Measurements from ENCODE around the gene FSTL1. TPM values are rescaled to one million over a fixed set of nuclear protein-coding genes. Genes with fewer than 3 reads are reported as not detected.

Gene FSTL1
- total RNA-seq, 2 experiments from 2014 or later = 0.03 TPM; not detected in 1

DNA sequence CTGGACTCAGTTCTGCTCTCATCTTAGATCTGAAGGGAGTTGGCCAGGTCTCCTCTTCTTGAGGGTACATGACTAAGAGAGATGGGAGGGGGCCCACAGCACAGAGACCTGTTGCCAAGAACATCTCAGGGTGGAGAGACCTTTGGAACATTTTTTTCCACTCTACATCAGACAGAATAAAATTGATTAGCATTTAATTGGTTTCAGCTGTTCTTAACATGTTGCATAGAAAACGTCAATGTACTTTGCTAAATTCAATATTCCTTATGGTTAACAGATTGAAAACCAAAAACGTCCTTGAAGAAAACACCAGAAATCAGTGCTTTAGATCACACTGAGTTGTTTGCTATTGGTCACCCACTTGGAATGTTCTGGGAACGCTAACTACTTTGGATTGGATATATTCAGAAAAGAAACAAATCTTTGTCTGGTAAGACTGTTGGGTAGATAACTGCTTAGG lies 36.4 kb upstream of the FSTL1 start:
- H3K4me3 ChIP-seq (ENCODE audit: low read length) = no peak overlapping the region
- no peaks in the 10 kb centered on the region for H3K9me3 ChIP-seq (ENCODE audit: control insufficient read depth in 1 of 2, insufficient read depth in 1 of 2, low read length in 2 of 2)
- POLR2A ChIA-PET = no interaction called here
- peaks cover 5 to 9% of the 10 kb centered on the region in 2 experiments for H3K27me3 ChIP-seq (ENCODE audit: control insufficient read depth in 1 of 2, insufficient read depth in 2 of 2, low read length in 2 of 2)
- Mint-ChIP-seq H3K4me1 (ENCODE audit: low read depth) (no peaks in the 10 kb centered on the region), H3K36me3 (ENCODE audit: low read depth) (no peaks in the 10 kb centered on the region), H3K4me3 (no peak overlapping the region), H3K27ac (no peak overlapping the region), H3K27me3 (peaks cover 60% of the 10 kb centered on the region), H3K9me3 (no peaks in the 10 kb centered on the region)
- DNase-seq (no peak), ATAC-seq (ENCODE audit: poor library complexity) (no peak)
- intact Hi-C loops (cut with DNase I, micrococcal nuclease) = no loop called here
- CTCF ChIA-PET = no interaction called here
- H3K4me1 ChIP-seq (ENCODE audit: insufficient read depth, low read length) = no peaks in the 10 kb centered on the region
- no peak for TF ChIP-seq CTCF (IDR thresholded peaks at IDR 0.05)
- no peaks in the 10 kb centered on the region for H3K36me3 ChIP-seq (ENCODE audit: insufficient read depth, low read length)
- H3K27ac ChIP-seq (ENCODE audit: low read depth in 1 of 2, low read length in 2 of 2) = no peak overlapping the region

GRCh38 chr3:120481081-120481480 lies 30.3 kb upstream of the FSTL1 start:
- H3K9me3 ChIP-seq (ENCODE audit: control insufficient read depth in 1 of 2, insufficient read depth in 1 of 2, low read length in 2 of 2) = no peaks in the 10 kb centered on the region
- no peaks in the 10 kb centered on the region for H3K4me1 ChIP-seq (ENCODE audit: insufficient read depth, low read length)
- ChIA-PET POLR2A (no interaction called here), CTCF (no interaction called here)
- no peaks in the 10 kb centered on the region for H3K36me3 ChIP-seq (ENCODE audit: insufficient read depth, low read length)
- Mint-ChIP-seq H3K4me3 (no peak overlapping the region), H3K36me3 (ENCODE audit: low read depth) (no peaks in the 10 kb centered on the region), H3K9me3 (no peaks in the 10 kb centered on the region), H3K27me3 (peaks cover 40% of the 10 kb centered on the region), H3K27ac (no peak overlapping the region), H3K4me1 (ENCODE audit: low read depth) (no peaks in the 10 kb centered on the region)
- no peak for DNase-seq
- no peak overlapping the region for H3K27ac ChIP-seq (ENCODE audit: low read depth in 1 of 2, low read length in 2 of 2)
- no peaks in the 10 kb centered on the region for H3K27me3 ChIP-seq (ENCODE audit: control insufficient read depth in 1 of 2, insufficient read depth in 2 of 2, low read length in 2 of 2)
- TF ChIP-seq CTCF (IDR thresholded peaks at IDR 0.05) = no peak
- no peak for ATAC-seq (ENCODE audit: poor library complexity)
- intact Hi-C loops (cut with DNase I, micrococcal nuclease) = no loop called here
- H3K4me3 ChIP-seq (ENCODE audit: low read length) = no peak overlapping the region

DNA sequence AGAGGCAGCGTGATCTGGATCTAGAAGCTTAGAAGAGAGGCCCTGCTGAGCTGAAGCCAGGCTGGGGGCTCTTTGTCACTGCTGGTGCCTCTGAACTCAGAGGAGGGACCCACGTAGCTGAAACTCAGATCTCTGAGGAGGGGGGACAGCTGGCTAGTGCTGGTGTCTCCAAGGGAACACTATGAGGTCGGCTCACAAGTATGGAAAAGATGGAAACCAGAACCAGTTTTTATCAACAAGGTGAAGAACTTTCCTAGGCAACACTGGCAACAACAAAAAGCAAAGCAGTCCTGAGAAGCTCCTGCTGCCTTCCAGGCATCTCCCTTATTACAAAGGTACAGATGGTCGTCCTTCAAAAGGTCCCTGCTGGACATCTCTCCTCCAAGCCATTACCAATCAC lies 27.0 kb upstream of the FSTL1 start:
- Mint-ChIP-seq H3K36me3 (ENCODE audit: low read depth) (no peaks in the 10 kb centered on the region), H3K27ac (no peak overlapping the region), H3K27me3 (peaks cover 38% of the 10 kb centered on the region), H3K4me3 (no peak overlapping the region), H3K9me3 (no peaks in the 10 kb centered on the region), H3K4me1 (ENCODE audit: low read depth) (no peaks in the 10 kb centered on the region)
- ATAC-seq (ENCODE audit: poor library complexity) (no peak), DNase-seq (no peak)
- Histone ChIP-seq H3K4me1 (ENCODE audit: insufficient read depth, low read length) (no peaks in the 10 kb centered on the region), H3K4me3 (ENCODE audit: low read length) (no peak overlapping the region), H3K27me3 (ENCODE audit: control insufficient read depth in 1 of 2, insufficient read depth in 2 of 2, low read length in 2 of 2) (peaks cover 0 to 2% of the 10 kb centered on the region in 2 experiments), H3K27ac (ENCODE audit: low read depth in 1 of 2, low read length in 2 of 2) (no peak overlapping the region), H3K36me3 (ENCODE audit: insufficient read depth, low read length) (no peaks in the 10 kb centered on the region), H3K9me3 (ENCODE audit: control insufficient read depth in 1 of 2, insufficient read depth in 1 of 2, low read length in 2 of 2) (no peaks in the 10 kb centered on the region)
- CTCF ChIA-PET = no interaction called here
- intact Hi-C loops (cut with DNase I, micrococcal nuclease) = no loop called here
- TF ChIP-seq CTCF (IDR thresholded peaks at IDR 0.05) = no peak
- POLR2A ChIA-PET = no interaction called here
